OCI-M2 (cell line): ENCODE results near the gene CAMSAP1.
"Not testable (repeated sequence)": the region's sequence is repeated elsewhere in the genome, so short reads cannot be mapped to it uniquely, and the experiment has no call there.

ENCODE experiments used
- DNase-seq: peaks from one replicate; lab custom pipeline; 2025; ENCODE audit not compliant: unreplicated experiment; lab: John Stamatoyannopoulos, UW

The CAMSAP1 gene

DNA sequence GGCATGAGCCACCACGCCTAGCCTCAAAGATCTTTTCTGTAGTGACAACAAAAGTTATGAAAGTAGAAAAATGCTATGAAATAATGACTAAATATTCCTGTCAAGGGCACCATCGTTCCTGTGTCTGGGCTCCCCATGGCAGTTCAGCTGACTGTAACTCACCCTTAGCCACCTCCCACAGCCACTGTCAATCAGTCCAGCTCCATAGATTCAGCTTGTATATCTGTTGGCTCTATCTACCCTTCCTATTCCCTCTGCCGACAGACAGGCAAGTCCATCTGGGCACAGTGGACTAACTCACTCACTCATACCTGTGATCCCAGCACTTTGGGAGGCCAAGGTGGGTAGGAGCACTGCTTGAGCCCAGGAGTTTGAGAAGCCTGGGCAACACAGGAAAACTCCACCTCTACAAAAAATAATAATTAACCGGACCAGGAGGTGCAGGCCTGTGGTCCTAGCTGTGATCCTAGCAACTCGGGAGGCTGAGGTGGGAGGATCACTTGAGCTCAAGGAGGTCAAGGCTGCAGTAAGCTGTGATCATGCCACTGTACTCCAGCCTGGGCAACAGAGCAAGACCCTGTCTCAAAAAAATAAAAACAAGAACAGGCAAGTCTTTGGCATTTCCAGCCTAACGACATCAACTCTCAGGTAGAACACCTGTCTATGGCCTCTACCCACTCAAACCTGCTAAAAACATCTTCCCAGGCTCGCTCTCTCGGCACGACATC, 6.2 kb downstream of the CAMSAP1 start:
- no peak for DNase-seq

DNA sequence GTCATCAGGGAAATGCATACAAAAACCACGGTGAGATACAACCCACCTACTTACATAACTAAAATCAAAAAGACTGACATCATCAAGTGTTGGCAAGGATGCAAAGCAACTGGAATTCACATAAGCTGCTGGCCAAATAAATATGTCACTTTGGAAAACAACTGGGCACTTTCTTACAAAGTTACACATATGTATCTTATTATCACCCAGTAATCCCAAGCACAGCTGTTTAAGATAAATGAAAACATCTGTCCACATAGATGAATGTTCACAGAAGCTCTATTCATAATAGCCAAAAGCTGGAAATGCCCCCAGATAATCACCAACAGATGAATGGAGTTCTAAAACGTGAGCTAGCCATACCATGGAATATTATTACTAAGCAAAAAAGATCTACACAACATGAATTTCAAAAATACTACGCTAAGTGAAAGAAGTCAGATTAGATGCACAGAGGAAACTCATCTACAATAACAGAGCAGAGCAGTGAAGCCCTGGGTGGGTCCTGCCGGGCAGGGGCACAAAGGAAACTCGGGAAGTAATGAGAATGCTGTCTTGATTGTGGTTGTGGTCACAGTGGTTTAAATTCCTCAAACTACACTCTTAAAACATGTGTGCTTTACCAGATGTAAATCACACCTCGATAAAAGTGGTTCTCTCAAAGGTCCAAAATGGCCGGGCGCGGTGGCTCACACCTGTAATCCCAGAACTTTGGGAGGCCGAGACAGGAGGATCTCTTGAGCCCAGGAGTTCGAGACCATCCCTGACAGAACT, 8.5 kb downstream of the CAMSAP1 start:
- DNase-seq = no peak

- no peak for DNase-seq
Observed at GRCh38 chr9:135896626-135897025, 10.7 kb downstream of the CAMSAP1 start.

DNA sequence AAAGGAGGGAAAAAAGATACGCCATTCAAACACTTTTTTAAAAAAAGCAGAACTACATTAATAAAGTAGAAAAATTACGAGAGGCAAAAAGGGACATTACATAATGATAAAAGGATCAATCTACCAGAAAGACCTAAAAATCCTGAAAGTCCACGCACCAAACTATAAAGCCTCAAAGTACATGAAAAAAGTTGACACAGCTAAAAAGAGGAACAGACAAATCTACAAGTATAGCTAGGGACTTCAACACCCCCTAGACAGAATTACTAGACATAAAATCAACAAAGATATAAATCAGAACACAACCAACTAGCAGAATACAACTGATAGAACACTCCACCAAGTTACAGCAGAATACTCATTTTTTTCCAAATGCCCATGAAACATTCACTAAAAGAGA, 11.1 kb downstream of the CAMSAP1 start:
- DNase-seq = no peak

GRCh38 chr9:135895202-135895848, 12.0 kb downstream of the CAMSAP1 start:
- DNase-seq = no peak

GRCh38 chr9:135893104-135893503, 14.2 kb downstream of the CAMSAP1 start:
- no peak for DNase-seq

DNA sequence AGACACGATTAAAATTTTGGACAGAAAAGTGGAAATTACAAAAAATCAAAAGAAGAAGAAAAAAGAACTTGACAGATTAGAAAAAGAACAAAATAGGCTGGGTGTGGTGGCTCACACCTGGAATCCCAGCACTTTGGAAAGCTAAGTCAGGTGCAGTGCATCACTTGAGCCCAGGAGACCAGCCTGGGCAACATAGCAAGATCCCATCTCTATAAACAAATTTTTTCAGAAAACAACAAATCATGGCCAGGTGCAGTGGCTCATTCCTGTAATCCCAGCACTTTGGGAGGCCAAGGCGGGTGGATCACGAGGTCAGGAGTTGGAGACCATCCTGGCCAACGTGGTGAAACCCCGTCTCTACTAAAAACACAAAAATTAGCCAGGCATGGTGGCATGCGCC, 15.0 kb downstream of the CAMSAP1 start:
- DNase-seq = not testable (repeated sequence)

DNA sequence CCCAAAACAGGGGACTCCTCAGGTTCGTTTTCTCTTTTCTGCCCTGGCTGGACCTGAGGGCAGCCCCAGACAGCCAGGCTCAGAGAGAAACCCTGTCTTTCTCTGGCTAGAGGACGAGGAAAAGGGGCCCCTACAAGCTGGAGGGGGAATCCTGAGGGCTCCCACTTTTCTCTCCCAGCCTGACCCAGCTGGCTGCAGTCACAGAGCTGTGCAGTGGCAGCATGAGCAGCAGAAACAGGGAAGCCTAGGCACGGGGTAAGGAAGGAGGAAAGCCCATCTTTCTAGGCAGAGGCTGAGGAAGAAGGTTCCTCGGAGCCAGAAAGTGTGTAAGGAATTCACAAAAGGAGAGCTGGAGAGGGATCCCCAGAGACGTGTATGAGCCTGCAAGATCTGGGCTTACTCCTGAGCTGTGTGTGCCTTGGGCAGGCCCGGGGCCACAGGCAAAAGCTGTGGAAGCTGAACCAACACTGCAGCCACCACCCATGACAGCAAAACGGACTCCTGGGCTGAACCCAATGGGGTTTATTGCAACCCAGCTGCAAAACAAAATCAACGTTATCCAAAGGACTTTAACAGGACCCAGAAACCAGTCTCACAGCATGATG, 16.2 kb downstream of the CAMSAP1 start:
- no peak for DNase-seq

DNA sequence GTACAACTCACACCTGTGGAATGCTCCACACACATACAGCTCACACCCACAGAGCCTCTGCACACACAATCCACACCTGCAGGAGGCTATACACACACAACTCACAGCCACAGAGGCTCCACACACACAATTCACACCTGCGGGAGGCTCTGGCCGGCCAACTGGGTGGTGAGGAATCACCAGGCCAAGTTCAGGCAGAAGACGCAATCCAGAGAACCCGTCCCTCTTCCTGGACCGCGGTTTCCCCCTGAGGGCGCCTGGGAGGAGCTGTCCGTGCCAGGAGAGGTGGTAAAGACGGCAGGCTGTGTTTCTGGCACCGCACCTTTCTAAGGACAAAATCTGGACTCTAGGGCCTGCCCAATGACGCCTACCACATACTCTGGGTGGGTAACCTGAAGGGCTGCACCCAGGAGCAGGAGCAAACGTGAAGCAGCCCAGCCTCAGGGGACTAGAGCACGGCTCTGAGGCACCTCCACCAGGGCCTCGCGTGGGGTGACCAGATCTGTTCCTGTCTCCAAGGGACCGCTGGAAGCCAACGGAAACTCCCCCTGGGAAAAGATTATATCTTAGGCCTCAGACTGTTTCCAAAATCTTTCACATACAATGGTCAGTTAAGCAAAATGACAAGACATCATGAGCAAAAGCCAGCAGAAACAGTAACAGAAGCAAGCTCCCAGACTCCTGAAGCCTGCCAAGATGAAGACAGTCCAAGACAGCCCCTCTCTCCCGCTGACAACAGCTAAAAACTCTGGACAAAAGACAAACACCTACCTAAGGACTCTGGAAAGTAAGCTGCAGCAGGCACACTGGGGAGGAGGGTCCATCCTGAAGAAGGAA, 16.9 kb downstream of the CAMSAP1 start:
- no peak for DNase-seq

- DNase-seq = no peak
Observed at GRCh38 chr9:135889564-135890189, 17.7 kb downstream of the CAMSAP1 start.

GRCh38 chr9:135888766-135889394, 18.5 kb downstream of the CAMSAP1 start:
- DNase-seq = no peak

GRCh38 chr9:135888126-135888765, 19.1 kb downstream of the CAMSAP1 start:
- DNase-seq = no peak

DNA sequence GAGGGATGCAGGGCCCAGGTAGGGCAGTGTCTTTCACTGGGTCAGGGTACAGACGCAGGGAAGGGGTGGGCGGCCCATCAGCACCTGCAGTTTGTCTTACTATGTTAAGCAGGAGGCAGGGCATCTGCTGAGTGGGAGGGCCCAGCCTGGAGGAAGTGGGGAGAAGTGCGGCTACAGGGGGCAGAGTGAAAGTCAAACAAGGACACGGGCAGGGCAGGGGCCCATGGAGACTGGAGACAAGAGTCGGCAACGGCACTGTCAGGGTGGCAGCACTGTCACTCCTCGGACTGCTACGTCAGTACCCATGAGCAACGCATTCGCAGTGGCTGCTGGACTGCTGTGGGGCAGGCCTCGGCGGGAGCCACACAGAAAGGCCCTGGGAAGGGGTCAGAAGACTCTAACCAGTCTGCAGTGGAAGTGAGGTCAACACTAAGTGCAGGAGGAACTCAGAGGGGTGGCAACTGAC, 19.7 kb downstream of the CAMSAP1 start:
- no peak for DNase-seq

GRCh38 chr9:135887021-135887507, 20.3 kb downstream of the CAMSAP1 start:
- DNase-seq = no peak

GRCh38 chr9:135886147-135886981, 21.0 kb downstream of the CAMSAP1 start:
- DNase-seq = no peak

DNA sequence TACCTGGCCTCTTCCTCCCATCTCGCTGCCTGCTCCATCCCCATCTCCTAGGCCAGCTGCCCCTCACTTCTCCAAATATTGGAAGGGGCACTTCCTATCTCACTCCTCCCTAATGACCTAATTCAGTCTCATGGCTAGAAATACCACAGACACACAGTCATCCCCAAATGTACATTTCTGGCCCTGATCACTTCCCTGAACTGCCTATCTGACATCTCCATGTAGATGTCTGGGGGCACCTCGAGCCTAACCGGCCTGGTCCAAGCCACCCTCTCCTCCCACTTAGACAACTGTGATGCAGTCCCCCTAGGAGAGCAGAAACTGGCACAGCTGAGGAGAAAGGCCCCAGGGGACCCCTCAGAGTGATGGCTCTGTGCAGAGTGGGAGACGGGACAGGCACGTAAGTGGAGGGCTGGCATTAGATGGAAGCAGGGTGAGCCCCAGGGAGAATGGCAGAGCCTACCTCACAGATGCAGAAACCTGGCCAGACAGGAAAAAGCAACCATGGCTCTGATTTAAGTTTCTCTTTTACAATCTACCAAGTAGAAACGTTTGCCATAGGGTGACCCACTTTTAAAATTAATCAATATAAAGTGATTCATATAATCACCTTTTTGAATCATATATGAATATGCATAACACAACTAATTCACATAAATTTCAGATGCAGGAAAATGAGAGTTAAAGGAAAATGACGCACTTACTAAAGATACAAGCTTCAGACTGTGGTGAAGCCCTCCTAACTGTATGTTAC, 22.1 kb downstream of the CAMSAP1 start:
- DNase-seq = no peak

GRCh38 chr9:135884328-135885035, 22.9 kb downstream of the CAMSAP1 start:
- DNase-seq = no peak
